Lower leg skin (tissue), 4 donors: ENCODE data around the gene STXBP1. TPM values are rescaled to one million over a fixed set of nuclear protein-coding genes. Genes with fewer than 3 reads are reported as not detected.
"Not testable (repeated sequence)": the region's sequence is repeated elsewhere in the genome, so short reads cannot be mapped to it uniquely, and the experiment has no call there.

ENCODE experiments used
- DNase-seq, 2 donors: peaks; one replicate each; pipeline ENCODE4 v3.0.0-alpha.2; 2019; ENCODE audit warnings: low spot score in 2 of 2
- H3K4me3 ChIP-seq: fragments of 200-600 bp; sonication (generic); 2 replicates; pipeline ENCODE4 v1.5.1; 2017; ENCODE audit warnings: mild to moderate bottlenecking, low read depth; ENCODE audit not compliant: poor library complexity, severe bottlenecking
- POLR2A ChIP-seq, 2 donors: fragments of 450-650 bp; IDR thresholded peaks; one replicate each; pipeline ENCODE4 v1.6.1; 2016 to 2017; ENCODE audit warnings: antibody characterized with exemption in 2 of 2, mild to moderate bottlenecking in 1 of 2, moderate library complexity in 1 of 2
- WGBS, 2 donors: methylation state at CpG; one replicate each; pipeline ENCODE4 v1.1.5; 2018; 5-methylcytosine and 5-hydroxymethylcytosine counted together
- intact Hi-C: fragments of 100-400 bp; cut with DNase I; formaldehyde crosslinking; loops from one replicate; pipeline ENCODE4 v1.15.0; 2023; ENCODE audit warnings: low total_unique reads
- total RNA-seq, 4 donors: library from RNA; depleted of rRNA; stranded (reverse); fragments of >200 nt; gene quantifications; one replicate each; pipeline ENCODE4 v1.1.0, GENCODE V29; 2016
- TF ChIP-seq, protein P1 (sequence below), 3 donors: fragments of 450-650 bp; IDR thresholded peaks; one replicate each; pipeline ENCODE4 v1.5.1; 2016; ENCODE audit warnings: antibody characterized with exemption in 3 of 3, mild to moderate bottlenecking in 3 of 3, moderate library complexity in 2 of 3

STXBP1 gene
- total RNA-seq, 4 donors from 2014 or later: 17.4 to 66.8 (median 30.5) TPM

DNA sequence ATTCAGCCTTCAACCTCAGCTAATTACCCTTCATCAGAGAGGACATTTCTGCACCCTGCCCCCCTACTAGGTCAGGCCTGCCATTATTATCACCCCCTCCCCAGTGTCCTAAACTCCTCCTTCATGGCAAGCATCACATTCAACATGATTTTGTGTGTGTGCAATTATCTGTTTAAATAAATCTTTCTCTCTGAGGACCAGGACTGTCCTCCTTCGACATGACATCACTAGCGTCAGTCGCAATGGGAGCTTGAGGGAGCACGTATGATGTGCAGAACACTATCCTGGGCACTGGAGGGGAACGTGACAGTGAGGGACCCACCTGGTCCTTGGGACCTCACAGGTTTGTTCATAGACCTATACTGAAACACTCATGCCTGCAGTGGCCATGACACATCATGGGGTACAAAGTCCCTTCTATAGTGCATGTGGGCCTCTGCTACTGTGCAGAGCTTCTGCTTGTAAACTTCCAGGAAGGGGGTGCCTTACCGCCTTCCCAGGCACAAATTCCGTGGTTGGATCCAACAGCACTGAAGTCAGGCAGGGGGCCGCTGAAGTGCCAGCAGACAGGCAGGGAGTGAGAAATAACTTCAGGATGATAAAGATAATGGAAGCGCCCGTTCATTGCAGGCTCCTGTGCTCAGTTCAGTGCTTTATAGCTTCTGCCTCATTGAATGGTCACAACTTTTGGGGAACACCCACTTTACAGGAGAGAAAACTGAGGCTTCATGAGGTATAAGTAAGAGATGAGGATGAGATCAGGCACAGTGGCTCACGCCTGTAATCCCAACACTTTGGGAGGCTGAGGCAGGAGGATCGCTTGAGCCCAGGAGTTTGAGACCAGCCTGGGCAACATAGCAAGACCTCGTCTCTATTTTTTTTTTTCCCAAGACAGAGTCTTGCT is 36.0 kb upstream of the STXBP1 start:
- intact Hi-C loops: no loop called here
- 92% methylated on average over 13 of the region's 13 CpGs for WGBS, 2 donors
- no peak for TF ChIP-seq POLR2A (IDR thresholded peaks at IDR 0.05)
- TF ChIP-seq, protein P1, sequence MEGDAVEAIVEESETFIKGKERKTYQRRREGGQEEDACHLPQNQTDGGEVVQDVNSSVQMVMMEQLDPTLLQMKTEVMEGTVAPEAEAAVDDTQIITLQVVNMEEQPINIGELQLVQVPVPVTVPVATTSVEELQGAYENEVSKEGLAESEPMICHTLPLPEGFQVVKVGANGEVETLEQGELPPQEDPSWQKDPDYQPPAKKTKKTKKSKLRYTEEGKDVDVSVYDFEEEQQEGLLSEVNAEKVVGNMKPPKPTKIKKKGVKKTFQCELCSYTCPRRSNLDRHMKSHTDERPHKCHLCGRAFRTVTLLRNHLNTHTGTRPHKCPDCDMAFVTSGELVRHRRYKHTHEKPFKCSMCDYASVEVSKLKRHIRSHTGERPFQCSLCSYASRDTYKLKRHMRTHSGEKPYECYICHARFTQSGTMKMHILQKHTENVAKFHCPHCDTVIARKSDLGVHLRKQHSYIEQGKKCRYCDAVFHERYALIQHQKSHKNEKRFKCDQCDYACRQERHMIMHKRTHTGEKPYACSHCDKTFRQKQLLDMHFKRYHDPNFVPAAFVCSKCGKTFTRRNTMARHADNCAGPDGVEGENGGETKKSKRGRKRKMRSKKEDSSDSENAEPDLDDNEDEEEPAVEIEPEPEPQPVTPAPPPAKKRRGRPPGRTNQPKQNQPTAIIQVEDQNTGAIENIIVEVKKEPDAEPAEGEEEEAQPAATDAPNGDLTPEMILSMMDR (IDR thresholded peaks at IDR 0.05): no peak

DNA sequence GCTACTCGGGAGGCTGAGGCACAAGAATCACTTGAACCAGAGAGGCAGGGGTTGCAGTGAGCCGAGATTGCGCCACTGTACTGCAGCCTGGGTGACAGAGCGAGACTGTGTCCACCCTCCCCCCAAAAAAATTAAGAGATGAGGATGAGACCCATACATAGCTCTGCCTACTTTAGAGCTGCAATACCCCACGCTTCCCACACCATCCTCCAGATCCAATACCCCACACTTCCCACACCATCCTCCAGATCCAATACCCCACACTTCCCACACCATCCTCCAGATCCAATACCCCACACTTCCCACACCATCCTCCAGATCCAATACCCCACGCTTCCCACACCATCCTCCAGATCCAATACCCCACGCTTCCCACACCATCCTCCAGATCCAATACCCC is 34.9 kb upstream of the STXBP1 start:
- DNase-seq, intact Hi-C loops, H3K4me3 ChIP-seq: not testable (repeated sequence)
- 90 to 94% methylated on average over 6 of the region's 7 CpGs for WGBS, 2 donors

More for the DNA sequence above, 36.0 kb upstream of the STXBP1 start:
- DNase-seq: no peak
- no peak overlapping the region for H3K4me3 ChIP-seq

DNA sequence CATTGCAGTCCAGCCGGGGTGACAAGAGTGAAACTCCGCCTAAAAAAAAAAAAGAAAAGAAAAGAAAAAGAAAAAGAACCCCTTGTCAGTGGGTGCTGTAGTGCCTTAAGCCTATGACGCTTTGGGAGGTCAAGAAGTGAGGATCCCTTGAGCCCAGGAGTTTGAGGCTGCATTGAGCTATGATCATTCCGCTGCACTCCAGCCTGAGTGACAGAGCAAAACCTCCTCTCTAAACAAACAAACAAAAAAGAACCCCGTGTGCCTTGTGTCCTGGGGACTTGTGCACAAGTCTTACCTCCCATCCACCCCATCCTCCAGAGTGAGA is 33.5 kb upstream of the STXBP1 start:
- intact Hi-C loops: no loop called here
- no peak overlapping the region for H3K4me3 ChIP-seq
- DNase-seq: no peak
- TF ChIP-seq, protein P1 (IDR thresholded peaks at IDR 0.05): no peak
- no peak for TF ChIP-seq POLR2A (IDR thresholded peaks at IDR 0.05)
- WGBS, 2 donors: 39 to 52% methylated on average over 5 of the region's 5 CpGs

DNA sequence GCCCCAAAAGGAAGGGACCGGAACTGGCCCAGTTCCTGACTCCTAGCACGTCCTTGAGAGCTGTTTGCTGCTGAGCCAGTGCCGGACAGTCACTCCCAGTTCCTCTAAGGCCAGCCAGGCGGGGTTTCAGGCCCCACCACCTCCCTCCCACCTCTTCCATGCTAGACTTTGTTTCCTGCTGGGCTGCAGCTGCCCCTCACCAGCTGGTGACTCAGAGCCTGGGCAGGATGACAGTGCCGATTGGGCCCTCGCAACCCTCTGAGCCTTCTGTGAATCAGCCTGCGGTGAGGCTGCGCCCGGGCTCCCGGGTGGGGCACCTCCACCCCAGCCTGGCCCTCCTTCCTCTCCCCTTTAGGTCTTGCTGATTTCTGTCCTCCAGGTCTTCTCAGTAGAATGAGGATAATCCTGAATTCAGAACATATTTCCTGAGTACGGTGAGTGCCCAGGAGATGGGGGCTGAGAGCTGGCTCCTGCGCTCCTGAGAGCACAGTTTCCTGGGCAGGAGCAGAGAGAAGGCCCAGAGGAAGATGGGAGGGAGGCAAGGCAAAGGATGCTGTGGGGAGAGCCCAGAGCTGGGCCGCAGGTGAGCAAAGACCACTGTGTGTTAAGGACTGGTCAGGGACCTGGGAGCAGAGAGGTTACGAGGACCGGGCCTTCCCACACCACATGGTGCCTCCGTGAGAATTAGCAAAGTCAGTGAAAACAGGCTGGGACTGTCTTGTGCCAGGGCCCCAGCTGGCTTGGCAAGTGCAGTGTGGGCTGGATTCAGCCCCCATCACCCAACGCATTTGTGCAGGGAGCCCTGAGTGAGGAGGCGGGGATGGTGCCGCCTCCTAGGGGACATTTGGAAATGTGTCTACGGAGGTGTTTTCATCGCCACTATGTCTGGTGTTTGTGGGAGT is 32.9 kb upstream of the STXBP1 start:
- WGBS, 2 donors: 19 to 28% methylated on average over 18 to 21 of the region's 21 CpGs
- intact Hi-C loops: no loop called here
- TF ChIP-seq POLR2A (IDR thresholded peaks at IDR 0.05): no peak
- TF ChIP-seq, protein P1 (IDR thresholded peaks at IDR 0.05): no peak
- no peak overlapping the region for H3K4me3 ChIP-seq
- DNase-seq: peak; percentile 88 to 98

DNA sequence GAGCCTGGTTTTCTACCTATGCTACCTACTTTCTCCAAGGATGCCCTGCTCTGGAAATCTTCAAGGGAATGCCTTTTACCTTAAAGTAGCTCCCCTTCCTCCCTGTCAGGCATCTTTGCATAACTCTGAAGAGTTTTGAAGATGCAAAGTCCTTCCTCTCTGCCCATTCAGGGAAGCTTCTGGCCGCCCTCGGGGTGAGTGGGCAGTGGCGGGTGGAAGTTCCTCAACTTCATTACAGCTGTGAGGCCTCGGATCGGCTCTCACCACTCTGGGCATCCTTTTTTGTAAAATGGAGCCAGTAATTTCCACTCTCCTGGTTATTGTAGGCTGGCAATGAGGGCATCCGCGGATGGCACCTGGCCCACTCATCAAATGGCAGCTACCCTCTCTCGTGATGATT is 31.7 kb upstream of the STXBP1 start:
- no peak overlapping the region for H3K4me3 ChIP-seq
- DNase-seq: no peak
- no peak for TF ChIP-seq POLR2A (IDR thresholded peaks at IDR 0.05)
- TF ChIP-seq, protein P1 (IDR thresholded peaks at IDR 0.05): no peak
- 80 to 82% methylated on average over 8 of the region's 8 CpGs for WGBS, 2 donors
- intact Hi-C loops: no loop called here

DNA sequence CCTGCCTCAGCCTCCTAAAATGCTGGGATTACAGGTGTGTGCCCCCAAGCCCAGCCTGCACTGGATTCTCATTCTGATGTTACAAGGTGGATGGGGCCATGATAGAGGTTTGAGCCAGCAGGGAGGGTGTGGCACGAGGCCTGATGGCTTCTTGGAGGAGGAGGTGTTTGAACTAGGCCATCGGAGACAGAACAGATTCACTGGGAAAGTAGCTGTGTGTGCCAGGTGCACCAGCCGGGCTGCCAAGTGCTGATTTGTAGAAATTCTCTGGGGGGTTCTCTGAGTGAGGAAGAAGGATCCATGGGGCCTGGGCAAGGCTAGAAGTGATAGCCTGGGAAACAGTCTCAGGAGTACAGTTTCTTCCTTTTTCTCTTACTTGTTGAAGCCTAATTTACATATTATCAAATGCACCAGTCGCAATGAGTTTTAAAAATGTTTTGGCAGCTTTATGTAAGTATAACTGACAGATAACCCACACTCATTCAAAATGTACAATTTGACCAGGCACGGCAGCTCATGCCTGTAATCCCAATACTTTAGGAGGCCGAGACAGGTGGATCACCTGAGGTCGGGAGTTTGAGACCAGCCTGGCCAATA is 31.1 kb upstream of the STXBP1 start:
- 78 to 83% methylated on average over 7 of the region's 7 CpGs for WGBS, 2 donors
- intact Hi-C loops: no loop called here
- H3K4me3 ChIP-seq: no peak overlapping the region

DNA sequence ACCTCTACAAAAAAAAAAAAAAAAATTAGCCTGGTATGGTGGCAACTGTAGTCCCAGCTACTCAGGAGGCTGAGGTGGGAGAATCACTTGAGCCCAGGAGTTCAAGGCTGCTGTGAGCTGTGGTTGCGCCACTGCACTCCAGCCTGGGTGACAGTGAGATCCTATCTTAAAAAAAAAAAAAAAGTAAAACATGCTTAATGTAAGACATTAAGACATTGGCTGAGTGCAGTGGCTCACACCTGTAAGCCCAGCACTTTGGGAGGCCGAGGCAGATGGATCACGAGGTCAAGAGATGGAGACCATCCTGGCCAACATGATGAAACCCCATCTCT is 27.6 kb upstream of the STXBP1 start:
- H3K4me3 ChIP-seq, DNase-seq, intact Hi-C loops: not testable (repeated sequence)
- 74 to 81% methylated on average over 3 of the region's 3 CpGs for WGBS, 2 donors

More for the DNA sequence above, 31.1 kb upstream of the STXBP1 start:
- no peak for DNase-seq
- TF ChIP-seq, protein P1 (IDR thresholded peaks at IDR 0.05): no peak
- TF ChIP-seq POLR2A (IDR thresholded peaks at IDR 0.05): no peak
